ENCODE results near the gene PRKACB.
"Not testable (repeated sequence)": the region's sequence is repeated elsewhere in the genome, so short reads cannot be mapped to it uniquely, and the experiment has no call there.

PRKACB gene

DNA sequence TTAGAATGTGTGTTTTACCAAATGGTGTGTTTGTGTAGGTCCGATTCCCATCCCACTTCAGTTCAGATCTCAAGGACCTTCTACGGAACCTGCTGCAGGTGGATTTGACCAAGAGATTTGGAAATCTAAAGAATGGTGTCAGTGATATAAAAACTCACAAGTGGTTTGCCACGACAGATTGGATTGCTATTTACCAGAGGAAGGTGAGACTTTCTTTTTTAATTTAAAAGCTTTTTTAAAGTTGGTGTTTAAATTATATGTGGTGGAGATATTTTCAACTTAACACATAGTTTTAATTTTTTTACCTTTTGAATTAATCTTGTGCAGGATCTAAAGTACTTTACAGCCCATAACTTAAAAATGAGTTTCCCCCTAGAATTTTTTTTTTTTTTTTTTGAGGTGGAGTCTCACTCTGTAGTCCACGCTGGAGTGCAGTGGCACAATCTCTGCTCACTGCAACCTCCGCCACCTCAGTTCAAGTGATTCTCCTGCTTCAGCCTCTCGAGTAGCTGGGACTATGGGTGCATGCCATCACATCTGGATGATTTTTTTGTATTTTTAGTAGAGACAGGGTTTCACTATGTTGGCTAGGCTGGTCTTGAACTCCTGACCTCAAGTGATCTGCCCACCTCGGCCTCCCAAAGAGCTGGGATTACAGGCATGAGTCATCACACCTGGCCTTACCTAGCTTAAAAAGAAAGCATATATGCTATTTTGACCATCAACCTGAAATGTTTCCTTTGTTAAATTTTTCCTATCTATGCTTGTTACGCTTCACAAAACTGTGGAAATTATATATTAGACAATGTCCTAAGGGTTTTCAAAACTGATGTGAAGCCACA is 70.3 kb downstream of the PRKACB start:
- no peak for DNase-seq (ENCODE audit: low spot score)
- FAIRE-seq = no peak

GRCh38 chr1:84217239-84217638 is 73.2 kb downstream of the PRKACB start:
- DNase-seq (ENCODE audit: low spot score) = no peak
- FAIRE-seq = no peak

DNA sequence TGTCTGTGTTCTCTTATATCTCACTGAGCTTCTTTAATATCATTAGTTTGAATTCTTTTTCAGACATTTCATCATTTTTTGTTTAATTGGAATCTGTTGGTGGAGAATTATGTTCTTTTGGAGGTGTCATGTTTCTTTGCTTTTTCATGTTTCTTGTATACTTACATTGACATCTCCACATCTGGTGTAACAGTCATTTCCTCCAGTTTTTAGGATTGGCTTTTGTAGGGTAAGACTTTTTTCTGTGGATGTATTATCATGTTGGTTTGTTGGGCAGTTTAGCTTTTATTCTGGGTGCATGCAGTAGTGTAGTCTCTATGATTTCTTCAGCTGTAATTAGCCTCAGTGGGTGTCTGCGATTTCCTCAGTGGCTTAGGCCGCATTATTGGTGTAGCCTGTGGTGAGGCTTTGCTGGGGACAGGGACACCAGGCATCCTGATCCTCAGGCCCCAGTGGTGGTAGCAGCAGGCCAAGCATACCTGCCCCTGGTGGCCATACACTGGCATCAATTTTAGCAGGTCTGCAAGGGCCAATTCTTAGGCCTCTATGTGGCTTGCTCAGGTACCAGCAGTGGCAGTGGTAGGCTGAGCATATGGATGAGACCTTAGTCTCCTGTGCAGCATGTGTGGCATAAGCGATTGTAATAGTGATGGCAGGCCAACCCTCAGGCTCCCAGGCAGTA is 79.8 kb downstream of the PRKACB start:
- no peak for DNase-seq (ENCODE audit: low spot score)
- no peak for FAIRE-seq

DNA sequence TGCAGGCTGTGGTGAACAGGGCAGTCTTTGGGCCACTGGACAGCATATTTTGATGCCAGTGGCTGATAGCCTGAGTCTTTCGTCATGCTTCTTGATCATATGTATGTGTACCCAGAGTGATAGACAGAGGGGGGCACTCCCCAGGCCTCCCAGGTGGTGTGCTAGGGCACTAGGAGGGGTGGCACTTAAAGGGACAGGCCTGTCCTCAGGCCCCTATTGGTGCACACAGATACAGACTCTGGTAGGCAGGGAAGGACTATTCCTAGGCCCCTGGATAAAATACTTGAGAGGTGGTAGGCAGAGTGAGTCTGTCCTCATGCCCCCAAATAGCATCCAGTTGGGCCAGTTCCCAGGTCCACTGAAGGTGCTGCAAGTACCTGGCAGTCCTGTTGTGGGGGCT is 80.8 kb downstream of the PRKACB start:
- no peak for DNase-seq (ENCODE audit: low spot score)
- FAIRE-seq = no peak

DNA sequence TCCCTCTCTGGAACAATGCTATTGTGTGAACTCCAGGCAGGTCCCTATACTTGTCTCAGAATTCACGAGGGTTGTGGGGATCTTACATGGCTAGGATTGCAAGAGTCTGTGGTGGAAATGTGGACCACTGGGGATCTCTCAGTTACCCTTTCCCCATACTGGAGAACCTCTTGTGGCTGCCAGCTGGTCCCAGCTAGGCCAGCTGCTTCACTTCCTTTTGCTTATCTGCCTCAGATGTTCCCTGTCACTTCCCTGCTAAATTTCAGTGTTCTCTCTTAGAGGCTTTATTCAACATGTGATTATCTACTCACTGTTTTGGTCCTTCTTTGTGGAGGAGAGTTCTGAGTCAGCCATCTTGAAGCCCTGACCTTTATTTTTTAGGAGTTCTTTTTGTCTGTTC is 81.6 kb downstream of the PRKACB start:
- DNase-seq (ENCODE audit: low spot score) (no peak), FAIRE-seq (no peak)

DNA sequence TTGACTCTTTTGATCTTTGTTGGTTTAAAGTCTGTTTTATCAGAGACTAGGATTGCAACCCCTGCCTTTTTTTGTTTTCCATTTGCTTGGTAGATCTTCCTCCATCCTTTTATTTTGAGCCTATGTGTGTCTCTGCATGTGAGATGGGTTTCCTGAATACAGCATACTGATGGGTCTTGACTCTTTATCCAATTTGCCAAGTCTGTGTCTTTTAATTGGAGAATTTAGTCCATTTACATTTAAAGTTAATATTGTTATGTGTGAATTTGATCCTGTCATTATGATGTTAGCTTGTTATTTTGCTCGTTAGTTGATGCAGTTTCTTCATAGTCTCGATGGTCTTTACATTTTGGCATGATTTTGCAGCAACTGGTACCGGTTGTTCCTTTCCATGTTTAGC is 88.6 kb downstream of the PRKACB start:
- not testable (repeated sequence) for FAIRE-seq; DNase-seq (ENCODE audit: low spot score)

- no peak for FAIRE-seq
- no peak for DNase-seq (ENCODE audit: low spot score)
These were observed 92.2 kb downstream of the PRKACB start for GRCh38 chr1:84236256-84236655.

DNA sequence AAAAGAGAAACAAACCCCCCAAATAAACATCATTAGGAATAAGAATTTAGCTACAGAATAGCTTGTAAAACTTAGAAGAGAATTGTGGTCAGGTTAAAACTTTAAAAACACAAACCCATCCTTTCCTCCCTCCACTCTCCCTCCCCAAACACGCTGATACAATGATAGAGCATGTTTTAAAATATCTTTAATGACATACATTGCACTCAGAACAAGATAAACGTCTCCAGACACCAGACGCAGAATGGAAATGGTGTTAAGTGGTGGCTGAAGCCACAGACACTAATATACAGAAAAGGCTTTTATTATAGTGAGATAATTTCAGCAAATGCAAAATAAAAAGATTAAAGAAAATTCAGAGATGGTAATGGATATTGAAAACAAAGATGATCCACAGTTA is 98.6 kb downstream of the PRKACB start:
- DNase-seq (ENCODE audit: low spot score) (no peak), FAIRE-seq (no peak)

DNA sequence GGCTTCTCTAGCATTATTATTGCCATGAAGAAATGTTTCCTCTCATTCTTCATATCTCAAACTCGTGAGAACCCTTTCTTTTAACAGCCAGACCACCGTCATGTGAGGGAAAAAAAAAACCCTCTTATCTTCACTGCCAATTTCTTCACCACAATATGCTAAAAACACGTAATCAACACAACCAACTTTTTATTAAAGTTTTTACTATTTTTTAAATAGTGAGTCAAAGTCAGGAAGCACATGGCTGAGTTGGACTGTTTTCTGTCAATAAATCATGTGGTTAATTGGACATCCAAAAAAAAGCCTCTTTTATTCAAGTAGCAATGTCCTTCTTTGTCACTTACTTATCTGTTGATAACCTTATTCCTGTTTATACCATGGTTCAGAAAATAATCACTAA is 101.5 kb downstream of the PRKACB start:
- DNase-seq (ENCODE audit: low spot score) (no peak), FAIRE-seq (no peak)

- no peak for DNase-seq (ENCODE audit: low spot score)
- no peak for FAIRE-seq
These were observed 102.1 kb downstream of the PRKACB start for GRCh38 chr1:84246213-84246612.

DNA sequence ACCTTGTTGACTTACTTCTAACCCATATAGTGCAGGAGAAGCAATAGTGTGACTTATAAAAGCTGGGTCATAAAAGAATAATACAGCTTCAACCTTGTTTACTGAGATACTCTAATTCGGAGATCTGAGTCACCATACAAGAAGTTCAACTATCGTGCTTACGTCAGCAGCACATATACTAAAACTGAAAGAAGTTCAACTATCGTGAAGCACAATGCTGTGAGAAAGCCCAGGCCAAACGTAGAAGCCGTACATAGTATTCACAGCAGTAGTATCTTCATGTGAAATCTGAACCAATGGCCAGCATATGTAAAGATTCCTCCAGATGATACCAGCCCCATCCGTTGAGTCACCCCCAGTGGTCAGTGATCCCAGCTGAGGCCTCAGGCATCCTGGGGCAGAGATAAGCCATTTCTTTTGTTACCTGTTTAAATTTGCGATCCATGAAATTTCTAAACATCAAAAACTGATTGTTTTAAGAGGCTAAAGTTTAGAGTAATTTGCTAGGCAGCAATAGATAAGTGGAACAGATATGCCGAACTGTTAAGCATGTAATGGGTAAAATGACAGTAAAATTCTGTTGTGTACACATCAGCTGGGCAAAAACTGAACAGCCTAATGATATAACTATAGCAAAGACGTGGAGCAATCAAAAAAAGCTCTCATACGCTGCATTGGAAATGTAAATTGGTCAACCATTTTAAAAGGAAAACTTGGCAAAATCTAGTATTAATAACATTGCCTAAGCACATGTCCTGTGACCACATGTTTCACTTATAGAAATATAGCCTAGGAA is 103.6 kb downstream of the PRKACB start:
- peak; percentile 52 for DNase-seq (ENCODE audit: low spot score)

DNA sequence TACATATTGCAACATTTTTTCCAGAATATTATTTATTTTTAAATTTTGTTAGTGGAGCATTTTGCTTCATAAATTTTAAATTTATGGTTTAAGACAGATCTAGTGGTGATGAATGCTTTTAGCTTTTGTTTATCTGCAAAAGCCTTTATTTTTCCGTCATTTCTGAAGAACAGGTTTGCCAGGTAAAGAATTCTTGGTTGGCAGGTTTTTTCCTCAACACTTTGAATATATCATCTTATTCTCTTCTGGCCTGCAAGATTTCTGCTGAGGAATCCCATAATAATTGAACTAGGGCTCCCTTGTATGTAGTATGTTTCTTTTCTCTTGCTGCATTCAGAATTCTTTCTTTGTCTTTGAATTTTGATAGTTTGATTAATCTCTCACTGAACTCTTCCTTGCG is 106.6 kb downstream of the PRKACB start:
- DNase-seq (ENCODE audit: low spot score) (no peak), FAIRE-seq (no peak)

More for the DNA sequence above, 103.6 kb downstream of the PRKACB start:
- FAIRE-seq = peak; percentile 55

- FAIRE-seq (no peak), DNase-seq (ENCODE audit: low spot score) (no peak)
These were observed 109.0 kb downstream of the PRKACB start for GRCh38 chr1:84253036-84253435.

GRCh38 chr1:84253891-84254290 is 109.8 kb downstream of the PRKACB start:
- peak; percentile 61 for FAIRE-seq
- peak; percentile 90 for DNase-seq (ENCODE audit: low spot score)

- no peak for DNase-seq (ENCODE audit: low spot score)
These were observed 110.7 kb downstream of the PRKACB start for GRCh38 chr1:84254703-84255238.

DNA sequence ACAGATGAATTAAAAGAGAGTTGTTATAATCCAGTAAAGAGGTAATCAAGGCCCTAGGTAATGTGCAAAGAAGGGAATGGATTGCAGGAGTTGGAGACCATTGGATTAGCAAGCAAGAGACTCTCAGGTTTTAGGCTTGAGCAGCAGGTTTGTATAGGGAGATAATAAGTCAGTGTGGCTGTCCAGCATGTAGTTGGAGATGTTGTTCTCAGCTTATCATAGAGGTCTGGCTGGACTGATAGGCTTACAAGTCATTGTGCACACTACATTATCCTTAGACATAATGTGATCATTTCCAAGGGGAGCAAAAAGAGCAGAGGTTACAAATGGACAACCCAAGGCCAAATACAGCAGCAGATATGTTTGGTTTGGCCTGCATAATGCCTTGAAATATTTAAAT is 111.5 kb downstream of the PRKACB start:
- DNase-seq (ENCODE audit: low spot score) (no peak), FAIRE-seq (no peak)

More at GRCh38 chr1:84254703-84255238, 110.7 kb downstream of the PRKACB start:
- no peak for FAIRE-seq

DNA sequence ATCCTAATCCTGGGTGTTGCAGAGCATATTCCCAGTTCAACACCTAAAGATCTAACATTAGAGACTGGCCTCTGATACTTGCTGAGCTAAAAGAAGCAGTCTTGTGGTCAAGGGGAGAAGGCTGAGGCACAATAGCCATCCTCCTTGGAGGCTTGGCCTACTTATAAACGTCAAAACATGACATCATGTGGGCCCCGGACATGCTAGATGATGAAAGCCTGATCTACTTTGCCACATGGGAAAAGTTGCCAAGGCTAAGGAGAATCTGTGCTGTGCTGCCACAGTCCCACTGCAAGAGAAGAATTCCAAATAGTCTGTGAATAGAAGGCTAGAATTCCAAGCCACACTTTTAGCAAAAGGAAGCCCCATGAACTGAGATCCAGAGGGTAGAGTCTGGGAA is 113.5 kb downstream of the PRKACB start:
- DNase-seq (ENCODE audit: low spot score) = no peak
- FAIRE-seq = no peak

DNA sequence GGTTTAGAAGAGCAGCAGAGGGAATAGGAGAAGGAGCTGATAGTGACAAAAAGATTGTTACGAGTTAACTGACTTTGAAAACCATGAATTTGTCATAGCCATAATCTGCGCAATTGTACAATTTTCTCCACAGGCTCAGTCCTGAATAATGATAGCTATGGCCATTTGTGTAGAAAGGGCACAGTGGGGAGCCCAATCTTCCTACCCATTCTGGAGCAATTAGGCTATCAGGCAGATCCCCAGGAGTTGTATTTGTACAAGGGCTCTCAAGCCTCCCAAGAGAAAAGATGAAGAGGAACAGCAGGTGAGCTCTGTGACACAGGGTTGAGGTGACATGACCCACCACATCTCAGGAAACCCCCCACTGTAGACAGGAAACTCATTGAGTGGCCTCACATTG is 115.3 kb downstream of the PRKACB start:
- FAIRE-seq (no peak), DNase-seq (ENCODE audit: low spot score) (no peak)

DNA sequence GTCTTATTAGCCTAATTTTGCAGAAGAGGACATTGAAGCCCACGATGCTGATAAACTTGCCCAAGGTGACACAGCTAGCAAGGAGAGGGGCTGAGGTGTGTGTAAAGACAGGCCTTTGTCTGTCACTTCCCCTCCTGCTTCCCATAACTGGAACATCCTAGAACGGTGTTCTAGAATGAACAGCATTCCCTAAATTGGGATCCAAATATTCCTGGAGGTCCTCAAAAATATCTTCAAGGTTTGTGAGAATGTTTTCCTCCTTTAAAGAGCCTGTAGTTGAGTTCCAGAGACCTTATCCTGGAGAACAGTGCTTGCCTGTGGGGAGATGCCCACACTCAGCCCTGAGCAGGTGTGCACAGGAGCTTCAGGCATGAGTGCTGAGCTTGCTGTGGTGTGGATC is 115.9 kb downstream of the PRKACB start:
- FAIRE-seq (no peak), DNase-seq (ENCODE audit: low spot score) (no peak)

DNA sequence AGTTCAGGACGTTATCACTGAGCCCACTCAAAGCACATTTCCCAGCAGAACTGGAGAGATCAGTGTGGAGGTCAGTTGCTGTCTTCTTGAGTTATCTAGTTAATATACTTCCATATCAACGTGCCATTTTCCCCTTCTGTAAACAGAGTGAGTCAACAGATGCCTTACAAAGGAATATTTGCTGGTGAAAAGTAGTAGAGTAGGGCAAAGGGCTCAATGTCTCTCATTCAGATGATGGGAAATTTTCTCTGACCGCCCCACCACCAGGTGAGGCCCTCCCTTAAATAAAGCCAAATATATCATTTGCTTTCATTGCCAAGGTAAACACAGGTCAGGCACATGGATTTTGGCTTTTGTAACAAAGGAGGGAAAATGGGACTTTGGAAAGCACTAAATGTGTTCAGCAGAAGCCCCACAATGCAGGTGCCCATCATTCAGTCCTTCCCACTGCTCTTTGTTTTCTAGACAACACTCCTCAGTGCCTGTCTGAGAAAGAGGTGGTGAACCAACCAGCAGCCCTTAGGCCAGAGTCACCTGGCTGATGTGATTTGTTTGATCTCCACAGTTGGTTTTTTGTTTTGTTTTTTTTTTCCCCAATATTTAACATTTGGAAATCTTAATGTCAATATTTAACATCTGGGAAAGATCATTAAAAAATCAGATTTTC is 116.9 kb downstream of the PRKACB start:
- DNase-seq (ENCODE audit: low spot score) = no peak

DNA sequence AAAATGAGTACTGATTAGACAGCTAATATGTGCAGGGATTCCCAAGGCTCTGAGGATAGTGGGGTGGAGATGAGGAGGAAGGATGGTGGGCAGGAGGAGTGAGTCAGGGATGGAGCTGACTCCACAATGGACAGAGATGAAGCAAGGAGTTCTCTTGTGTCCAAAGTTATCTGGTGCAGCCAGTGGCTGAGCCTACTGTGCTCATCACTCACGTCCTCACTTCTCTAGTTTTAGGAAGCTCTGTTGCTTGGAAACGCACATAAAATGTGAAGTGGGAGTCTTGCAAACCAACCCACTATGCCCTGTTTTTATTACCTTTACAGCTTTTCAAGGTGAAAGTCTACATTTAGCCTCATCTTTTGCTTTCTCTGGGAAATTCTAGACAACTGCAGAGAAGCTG is 120.9 kb downstream of the PRKACB start:
- DNase-seq (ENCODE audit: low spot score) = no peak
- FAIRE-seq = no peak

More for the DNA sequence above, 116.9 kb downstream of the PRKACB start:
- no peak for FAIRE-seq

Measured in urothelium cell line (cell line).